Measurements from ENCODE around the gene FITM1. TPM values are rescaled to one million over a fixed set of nuclear protein-coding genes. Genes with fewer than 3 reads are reported as not detected.

The FITM1 gene
- polyA plus RNA-seq, 1 experiment, result not detected

- DNase-seq (ENCODE audit: low read depth, low spot score), result peak; percentile 59
- Histone ChIP-seq H3K9me3 (ENCODE audit: control insufficient read depth, insufficient read depth, low read length) (no peaks in the 10 kb centered on the region), H3K27ac (ENCODE audit: low read depth, low read length) (peak overlapping the region; percentile 97), H3K4me3 (ENCODE audit: low read depth, low read length) (peak overlapping the region; percentile 79), H3K27me3 (ENCODE audit: control insufficient read depth, insufficient read depth, low read length) (no peaks in the 10 kb centered on the region)
- ChIA-PET CTCF (interaction anchor here (0.6 to 2.6 kb wide), 9 partner anchors 8 to 1277 kb away, joined by 3 to 21 read pairs (median 6); partner anchors contain the start of genes IRF9, NYNRIN and PCK2), POLR2A (interaction anchor here (0.6 to 2.5 kb wide), 14 partner anchors 17 to 1019 kb away, joined by 3 to 36 read pairs (median 6); partner anchors contain the start of genes ACIN1, C14orf119, CHMP4A and DHRS1)
- TF ChIP-seq CTCF (IDR thresholded peaks at IDR 0.05; ENCODE audit: low read depth, low read length), result no peak
These were observed 16.5 kb upstream of the FITM1 start for GRCh38 chr14:24113801-24114531.

- peak within 1 kb of the TSS; percentile 99 for H3K27ac ChIP-seq (ENCODE audit: low read depth, low read length)
- DNase-seq (ENCODE audit: low read depth, low spot score), result peak; percentile 99
- peak within 1 kb of the TSS; percentile 92 for H3K4me3 ChIP-seq (ENCODE audit: low read depth, low read length)
- POLR2A ChIA-PET, result interaction anchor here (0.5 to 2.5 kb wide), 19 partner anchors 10 to 1020 kb away, joined by 3 to 36 read pairs (median 4); partner anchors contain the start of genes ACIN1, C14orf119, CHMP4A and DHRS1
- TF ChIP-seq CTCF (IDR thresholded peaks at IDR 0.05; ENCODE audit: low read depth, low read length), result no peak
- CTCF ChIA-PET, result interaction anchor here (0.6 to 2.6 kb wide), 11 partner anchors 9 to 284 kb away, joined by 3 to 21 read pairs (median 5); partner anchors contain the start of genes CIDEB, IRF9, NYNRIN and PCK2
- no peaks in the 10 kb centered on the region for H3K9me3 ChIP-seq (ENCODE audit: control insufficient read depth, insufficient read depth, low read length)
- H3K27me3 ChIP-seq (ENCODE audit: control insufficient read depth, insufficient read depth, low read length), result no peaks in the 10 kb centered on the region
These were observed 15.7 kb upstream of the FITM1 start, which contains the start of the genes DCAF11 and NRL for GRCh38 chr14:24114532-24115421. DCAF11 (plus strand) TSS chr14:24114777; CDS start chr14:24115595, 818 bp downstream. NRL (minus strand) TSS chr14:24114949; CDS start chr14:24082848, 32,101 bp downstream.

GRCh38 chr14:24115422-24116127, 14.9 kb upstream of the FITM1 start:
- POLR2A ChIA-PET, result interaction anchor here (1.0 to 2.5 kb wide), 8 partner anchors 9 to 1020 kb away, joined by 3 to 36 read pairs (median 8); partner anchors contain the start of genes ACIN1, C14orf119, CHMP4A and PCK2
- no peak for TF ChIP-seq CTCF (IDR thresholded peaks at IDR 0.05; ENCODE audit: low read depth, low read length)
- CTCF ChIA-PET, result interaction anchor here (0.6 to 2.6 kb wide), 8 partner anchors 9 to 192 kb away, joined by 3 to 21 read pairs (median 6); partner anchors contain the start of genes CIDEB, IRF9, PCK2 and PSME1
- Histone ChIP-seq H3K4me3 (ENCODE audit: low read depth, low read length) (peak overlapping the region; percentile 92), H3K27me3 (ENCODE audit: control insufficient read depth, insufficient read depth, low read length) (no peaks in the 10 kb centered on the region), H3K9me3 (ENCODE audit: control insufficient read depth, insufficient read depth, low read length) (no peaks in the 10 kb centered on the region), H3K27ac (ENCODE audit: low read depth, low read length) (no peak overlapping the region)
- no peak for DNase-seq (ENCODE audit: low read depth, low spot score)

- ChIA-PET POLR2A (no interaction called here), CTCF (interaction anchor here (1.2 to 1.4 kb wide), 2 partner anchors 45 to 180 kb away, joined by 3 to 5 read pairs; partner anchors contain the start of gene IRF9)
- Histone ChIP-seq H3K9me3 (ENCODE audit: control insufficient read depth, insufficient read depth, low read length) (no peaks in the 10 kb centered on the region), H3K27me3 (ENCODE audit: control insufficient read depth, insufficient read depth, low read length) (no peaks in the 10 kb centered on the region), H3K4me3 (ENCODE audit: low read depth, low read length) (no peak overlapping the region), H3K27ac (ENCODE audit: low read depth, low read length) (no peak overlapping the region)
- no peak for TF ChIP-seq CTCF (IDR thresholded peaks at IDR 0.05; ENCODE audit: low read depth, low read length)
- DNase-seq (ENCODE audit: low read depth, low spot score), result no peak
These were observed 14.2 kb upstream of the FITM1 start for GRCh38 chr14:24116128-24116814.
